GM12878 (cell line): ENCODE data around the gene ANKFY1.

Experiments
- EP300 ChIP-seq, 2 experiments: fragments of 150-350 bp in 1 of 2; IDR thresholded peaks; 2 replicates each; pipeline ENCODE4 v1.6.1; 2011 to 2012; ENCODE audit warnings: low read depth in 2 of 2, low read length in 2 of 2, borderline replicate concordance in 1 of 2, improper control_type of control experiment in 1 of 2, inconsistent platforms in 1 of 2; ENCODE audit not compliant: control insufficient read depth in 1 of 2
- EZH2 ChIP-seq: IDR thresholded peaks from 2 replicates; pipeline ENCODE4 v1.6.1; 2012; ENCODE audit warnings: low read depth, mild to moderate bottlenecking, control low read depth, inconsistent platforms, low read length, borderline replicate concordance; ENCODE audit not compliant: control insufficient read depth
- HDGF ChIP-seq: fragments of 450-650 bp; IDR thresholded peaks from 2 replicates; pipeline ENCODE4 v1.6.1; 2016; ENCODE audit warnings: antibody characterized with exemption
- TF ChIP-seq, protein P1 (sequence below): fragments of 450-650 bp; IDR thresholded peaks from 2 replicates; pipeline ENCODE4 v1.6.1; 2017; ENCODE audit warnings: mild to moderate bottlenecking, low read depth, inconsistent platforms; ENCODE audit not compliant: poor library complexity, severe bottlenecking

DNA sequence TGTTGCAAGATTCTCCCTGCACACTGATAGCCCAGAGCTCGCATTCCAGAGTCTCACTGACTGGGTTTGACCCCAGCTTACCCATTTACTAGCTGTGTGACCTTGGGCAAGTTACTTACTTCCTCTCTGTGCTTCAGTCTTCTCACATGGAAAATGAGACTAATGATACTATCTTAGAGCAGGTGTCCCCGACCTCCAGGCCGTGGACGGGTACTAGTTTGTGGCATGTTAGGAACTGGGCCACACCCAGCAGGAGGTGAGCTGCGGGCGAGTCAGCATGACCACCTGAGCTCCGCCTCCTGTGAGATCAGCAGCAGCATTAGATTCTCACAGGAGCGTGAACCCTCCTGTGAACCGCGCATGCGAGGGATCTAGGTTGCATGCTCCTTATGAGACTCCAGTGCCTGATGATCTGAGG lies 15.8 kb downstream of the ANKFY1 start:
- no peak for TF ChIP-seq EP300 (IDR thresholded peaks at IDR 0.05; ENCODE audit: borderline replicate concordance in 1 of 2, control insufficient read depth in 1 of 2, low read depth in 2 of 2, low read length in 2 of 2)
- no peak for TF ChIP-seq EZH2
- TF ChIP-seq, protein P1, sequence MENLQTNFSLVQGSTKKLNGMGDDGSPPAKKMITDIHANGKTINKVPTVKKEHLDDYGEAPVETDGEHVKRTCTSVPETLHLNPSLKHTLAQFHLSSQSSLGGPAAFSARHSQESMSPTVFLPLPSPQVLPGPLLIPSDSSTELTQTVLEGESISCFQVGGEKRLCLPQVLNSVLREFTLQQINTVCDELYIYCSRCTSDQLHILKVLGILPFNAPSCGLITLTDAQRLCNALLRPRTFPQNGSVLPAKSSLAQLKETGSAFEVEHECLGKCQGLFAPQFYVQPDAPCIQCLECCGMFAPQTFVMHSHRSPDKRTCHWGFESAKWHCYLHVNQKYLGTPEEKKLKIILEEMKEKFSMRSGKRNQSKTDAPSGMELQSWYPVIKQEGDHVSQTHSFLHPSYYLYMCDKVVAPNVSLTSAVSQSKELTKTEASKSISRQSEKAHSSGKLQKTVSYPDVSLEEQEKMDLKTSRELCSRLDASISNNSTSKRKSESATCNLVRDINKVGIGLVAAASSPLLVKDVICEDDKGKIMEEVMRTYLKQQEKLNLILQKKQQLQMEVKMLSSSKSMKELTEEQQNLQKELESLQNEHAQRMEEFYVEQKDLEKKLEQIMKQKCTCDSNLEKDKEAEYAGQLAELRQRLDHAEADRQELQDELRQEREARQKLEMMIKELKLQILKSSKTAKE: no peak
- TF ChIP-seq HDGF: no peak
